Mesenchymal stem cell (in vitro differentiated cells and primary cell): ENCODE results near the gene CARNS1.
"Not testable (repeated sequence)": the region's sequence is repeated elsewhere in the genome, so short reads cannot be mapped to it uniquely, and the experiment has no call there.

ENCODE experiments used
- DNase-seq: peaks from one replicate; pipeline ENCODE4 v3.0.0-alpha.2; 2013
- H2AFZ ChIP-seq: one replicate; pipeline ENCODE4 v1.6.1; 2013; ENCODE audit warnings: low read depth, mild to moderate bottlenecking, control low read depth, inconsistent platforms, low read length, moderate library complexity
- H2AK5ac ChIP-seq: 2 replicates; pipeline ENCODE4 v1.6.1; 2013; ENCODE audit warnings: low read length, moderate library complexity, mild to moderate bottlenecking, inconsistent platforms; ENCODE audit not compliant: severe bottlenecking
- H2BK120ac ChIP-seq: one replicate; pipeline ENCODE4 v1.6.1; 2013; ENCODE audit warnings: low read depth, mild to moderate bottlenecking, inconsistent platforms, low read length, moderate library complexity
- H2BK12ac ChIP-seq, 2 experiments: one replicate each; pipeline ENCODE4 v1.6.1; 2013; ENCODE audit warnings: inconsistent platforms in 2 of 2, low read length in 2 of 2, mild to moderate bottlenecking in 2 of 2, moderate library complexity in 2 of 2, control low read depth in 1 of 2
- H2BK15ac ChIP-seq: one replicate; pipeline ENCODE4 v1.6.1; 2013; ENCODE audit warnings: mild to moderate bottlenecking, low read depth, inconsistent platforms; ENCODE audit not compliant: poor library complexity, severe bottlenecking
- H2BK5ac ChIP-seq: 2 replicates; pipeline ENCODE4 v1.6.1; 2013; ENCODE audit warnings: low read depth, mild to moderate bottlenecking, low read length, control low read depth, inconsistent platforms; ENCODE audit not compliant: poor library complexity, severe bottlenecking
- H3K14ac ChIP-seq, 2 experiments: one replicate each; pipeline ENCODE4 v1.6.1; 2013; ENCODE audit warnings: inconsistent platforms in 2 of 2, low read length in 2 of 2, control low read depth in 1 of 2, mild to moderate bottlenecking in 1 of 2, moderate library complexity in 1 of 2
- H3K18ac ChIP-seq, 2 experiments: one replicate each; pipeline ENCODE4 v1.6.1; 2013; ENCODE audit warnings: inconsistent platforms in 2 of 2, low read length in 2 of 2, control low read depth in 1 of 2, low read depth in 1 of 2, mild to moderate bottlenecking in 1 of 2
- H3K23ac ChIP-seq, 2 experiments: one replicate each; pipeline ENCODE4 v1.6.1; 2013; ENCODE audit warnings: inconsistent platforms in 2 of 2, low read length in 2 of 2, mild to moderate bottlenecking in 2 of 2, moderate library complexity in 2 of 2, control low read depth in 1 of 2
- H3K27ac ChIP-seq: 2 replicates; pipeline ENCODE4 v1.5.1; 2013; ENCODE audit warnings: mild to moderate bottlenecking, moderate library complexity, low read length, control low read depth, inconsistent platforms; ENCODE audit not compliant: poor library complexity, severe bottlenecking
- H3K27me3 ChIP-seq, 2 experiments: 2 replicates each; pipeline versions ENCODE4 v1.6.1 to v1.7.0; 2013; ENCODE audit warnings: low read length in 2 of 2, mild to moderate bottlenecking in 2 of 2, moderate library complexity in 2 of 2, control low read depth in 1 of 2, inconsistent platforms in 1 of 2; ENCODE audit not compliant: control insufficient read depth in 1 of 2, insufficient read depth in 1 of 2
- H3K36me3 ChIP-seq, 2 experiments: 2 replicates each; pipeline versions ENCODE4 v1.6.1 to v1.7.0; 2013; ENCODE audit warnings: low read length in 2 of 2, control low read depth in 1 of 2, inconsistent platforms in 1 of 2, low read depth in 1 of 2, mild to moderate bottlenecking in 1 of 2; ENCODE audit not compliant: insufficient read depth in 2 of 2, control insufficient read depth in 1 of 2
- H3K4ac ChIP-seq, 2 experiments: one replicate each; pipeline ENCODE4 v1.6.1; 2013; ENCODE audit warnings: inconsistent platforms in 2 of 2, low read length in 2 of 2, mild to moderate bottlenecking in 2 of 2, moderate library complexity in 2 of 2, control low read depth in 1 of 2, low read depth in 1 of 2
- H3K4me1 ChIP-seq: 2 replicates; pipeline ENCODE4 v1.6.1; 2013; ENCODE audit warnings: low read depth, low read length, control low read depth; ENCODE audit not compliant: control insufficient read depth, insufficient read depth
- H3K4me2 ChIP-seq: 2 replicates; pipeline ENCODE4 v1.6.1; 2013; ENCODE audit warnings: low read length, mild to moderate bottlenecking, inconsistent platforms; ENCODE audit not compliant: poor library complexity, severe bottlenecking
- H3K4me3 ChIP-seq, 2 experiments: 2 replicates each; pipeline versions ENCODE4 v1.5.1 to v1.7.0; 2013; ENCODE audit warnings: low read length in 2 of 2, mild to moderate bottlenecking in 2 of 2, control low read depth in 1 of 2, low read depth in 1 of 2; ENCODE audit not compliant: insufficient read depth in 1 of 2
- H3K79me1 ChIP-seq: replicated peaks from 2 replicates; pipeline ENCODE4 v1.6.1; 2013; ENCODE audit warnings: mild to moderate bottlenecking, control low read depth, low read length, inconsistent platforms; ENCODE audit not compliant: poor library complexity, severe bottlenecking
- H3K9ac ChIP-seq: 2 replicates; pipeline ENCODE4 v1.7.0; 2013; ENCODE audit warnings: mild to moderate bottlenecking, low read length, moderate library complexity
- H3K9me3 ChIP-seq: 2 replicates; pipeline ENCODE4 v1.7.0; 2013; ENCODE audit warnings: mild to moderate bottlenecking, low read length; ENCODE audit not compliant: control insufficient read depth
- H4K8ac ChIP-seq: one replicate; pipeline ENCODE4 v1.6.1; 2013; ENCODE audit warnings: inconsistent platforms, mild to moderate bottlenecking, low read length, moderate library complexity
- H4K91ac ChIP-seq: one replicate; pipeline ENCODE4 v1.6.1; 2013; ENCODE audit warnings: mild to moderate bottlenecking, low read length, inconsistent platforms
- WGBS: methylation state at CpG from one replicate; pipeline ENCODE4 v1.1.7; 2013; ENCODE audit warnings: mixed read lengths; 5-methylcytosine and 5-hydroxymethylcytosine counted together

The CARNS1 gene

DNA sequence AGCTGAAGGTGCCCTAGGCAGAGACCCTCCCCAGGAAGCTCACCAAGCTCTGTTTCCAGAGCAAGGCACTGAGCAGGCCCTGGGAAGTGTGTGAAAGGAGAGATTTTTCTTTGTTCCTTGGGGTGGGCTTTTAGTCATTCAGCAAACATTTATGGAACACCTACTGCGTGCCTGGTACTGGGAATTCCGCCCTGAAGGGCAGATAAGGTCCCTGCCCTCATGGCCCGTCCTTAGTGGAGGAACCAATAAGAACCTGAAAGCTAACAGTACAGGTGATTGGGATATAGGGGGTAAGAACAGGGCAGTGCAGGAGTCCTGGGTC lies 49.7 kb downstream of the CARNS1 start:
- Histone ChIP-seq H3K23ac (no peak overlapping the region), H3K4me2 (peak overlapping the region; percentile 64), H4K91ac (peak overlapping the region; percentile 9), H2BK15ac (no peak overlapping the region), H2BK120ac (no peak overlapping the region), H2AK5ac (peak overlapping the region; percentile 87), H3K4me3 (peak overlapping the region; percentile 65), H2AFZ (peak overlapping the region; percentile 36), H3K27ac (peak overlapping the region; percentile 24), H3K36me3 (peaks cover 13 to 17% of the 10 kb centered on the region in 2 experiments), H3K4ac (peak overlapping the region in 1 of 2 experiments; percentile 77), H4K8ac (no peak overlapping the region), H3K14ac (no peak overlapping the region), H3K18ac (peak overlapping the region in 1 of 2 experiments; percentile 94), H2BK12ac (peak overlapping the region in 1 of 2 experiments; percentile 80), H2BK5ac (no peak overlapping the region), H3K27me3 (no peaks in the 10 kb centered on the region), H3K9ac (no peak overlapping the region), H3K4me1 (peaks cover 32% of the 10 kb centered on the region), H3K79me1 (peaks cover 17% of the 10 kb centered on the region), H3K9me3 (no peaks in the 10 kb centered on the region)
- 79% methylated on average over 3 of the region's 3 CpGs for WGBS
- DNase-seq, result peak; percentile 4

DNA sequence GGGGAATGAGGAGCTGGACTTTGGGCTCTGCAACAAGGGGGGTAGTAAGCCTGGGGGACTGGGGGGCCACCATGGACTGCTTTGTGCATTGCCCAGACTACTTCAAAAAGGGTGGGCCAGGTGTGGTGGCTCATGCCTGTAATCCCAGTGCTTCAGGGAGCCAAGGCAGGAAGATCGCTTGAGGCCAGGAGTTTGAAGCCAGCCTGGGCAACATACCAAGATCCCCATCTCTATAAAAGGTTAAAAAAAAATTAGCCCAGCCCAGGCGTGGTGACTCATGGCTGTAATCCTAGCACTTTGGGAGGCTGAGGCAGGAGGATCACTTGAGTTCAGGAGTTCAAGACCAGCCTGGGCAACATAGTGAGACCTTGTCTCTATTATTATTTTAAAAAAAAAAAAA lies 50.1 kb downstream of the CARNS1 start:
- peak overlapping the region; percentile 64 for H3K4me2 ChIP-seq
- H3K36me3 ChIP-seq, result peaks cover 13 to 17% of the 10 kb centered on the region in 2 experiments
- H3K27ac ChIP-seq, result peak overlapping the region; percentile 24
- H2BK12ac ChIP-seq, H2BK120ac ChIP-seq, H2AFZ ChIP-seq, H4K91ac ChIP-seq, H2BK15ac ChIP-seq, H3K9ac ChIP-seq, H3K14ac ChIP-seq, H3K9me3 ChIP-seq, H3K18ac ChIP-seq, DNase-seq, H3K4me3 ChIP-seq, H3K4ac ChIP-seq, H3K27me3 ChIP-seq, H2BK5ac ChIP-seq, H3K23ac ChIP-seq, H4K8ac ChIP-seq: not testable (repeated sequence)
- H2AK5ac ChIP-seq, result peak overlapping the region; percentile 87
- WGBS, result 100% methylated on average over 1 of the region's 2 CpGs
- H3K79me1 ChIP-seq, result peaks cover 17% of the 10 kb centered on the region
- peaks cover 32% of the 10 kb centered on the region for H3K4me1 ChIP-seq

DNA sequence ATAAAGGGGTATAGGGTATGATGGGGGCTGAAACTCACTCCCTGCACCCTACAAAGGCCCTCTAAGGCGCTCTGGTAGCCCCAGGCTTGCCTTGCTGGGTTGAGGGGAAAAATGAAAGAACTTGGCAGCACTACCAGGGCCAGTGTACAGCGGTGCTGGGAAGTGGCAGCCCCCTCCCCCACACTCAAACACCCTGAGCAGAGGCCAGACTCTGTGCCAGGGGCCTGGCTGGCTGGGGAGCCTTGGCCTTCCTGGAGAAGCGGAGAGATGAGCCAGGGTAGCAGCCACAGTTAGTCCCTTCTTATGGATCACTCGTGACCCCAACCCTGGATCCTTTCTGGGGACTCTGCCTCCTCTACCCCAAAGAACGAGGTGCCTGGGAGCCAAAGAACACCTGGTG lies 50.9 kb downstream of the CARNS1 start:
- H3K23ac ChIP-seq, result no peak overlapping the region
- H3K27ac ChIP-seq, result no peak overlapping the region
- no peak for DNase-seq
- H2BK5ac ChIP-seq, result no peak overlapping the region
- no peak overlapping the region for H3K4me2 ChIP-seq
- H2AFZ ChIP-seq, result no peak overlapping the region
- WGBS, result 94% methylated on average over 3 of the region's 5 CpGs
- no peak overlapping the region for H4K91ac ChIP-seq
- no peak overlapping the region for H2BK120ac ChIP-seq
- H3K14ac ChIP-seq, result no peak overlapping the region
- H2BK12ac ChIP-seq, result peak overlapping the region in 1 of 2 experiments; percentile 25
- peaks cover 17% of the 10 kb centered on the region for H3K79me1 ChIP-seq
- H3K18ac ChIP-seq, result no peak overlapping the region
- no peak overlapping the region for H3K9ac ChIP-seq
- H3K9me3 ChIP-seq, result no peaks in the 10 kb centered on the region
- no peak overlapping the region for H3K4me3 ChIP-seq
- no peak overlapping the region for H2BK15ac ChIP-seq
- H3K27me3 ChIP-seq, result no peaks in the 10 kb centered on the region
- no peak overlapping the region for H3K4ac ChIP-seq
- H2AK5ac ChIP-seq, result no peak overlapping the region
- H3K4me1 ChIP-seq, result peaks cover 32% of the 10 kb centered on the region
- H4K8ac ChIP-seq, result no peak overlapping the region
- H3K36me3 ChIP-seq, result peaks cover 13 to 17% of the 10 kb centered on the region in 2 experiments

DNA sequence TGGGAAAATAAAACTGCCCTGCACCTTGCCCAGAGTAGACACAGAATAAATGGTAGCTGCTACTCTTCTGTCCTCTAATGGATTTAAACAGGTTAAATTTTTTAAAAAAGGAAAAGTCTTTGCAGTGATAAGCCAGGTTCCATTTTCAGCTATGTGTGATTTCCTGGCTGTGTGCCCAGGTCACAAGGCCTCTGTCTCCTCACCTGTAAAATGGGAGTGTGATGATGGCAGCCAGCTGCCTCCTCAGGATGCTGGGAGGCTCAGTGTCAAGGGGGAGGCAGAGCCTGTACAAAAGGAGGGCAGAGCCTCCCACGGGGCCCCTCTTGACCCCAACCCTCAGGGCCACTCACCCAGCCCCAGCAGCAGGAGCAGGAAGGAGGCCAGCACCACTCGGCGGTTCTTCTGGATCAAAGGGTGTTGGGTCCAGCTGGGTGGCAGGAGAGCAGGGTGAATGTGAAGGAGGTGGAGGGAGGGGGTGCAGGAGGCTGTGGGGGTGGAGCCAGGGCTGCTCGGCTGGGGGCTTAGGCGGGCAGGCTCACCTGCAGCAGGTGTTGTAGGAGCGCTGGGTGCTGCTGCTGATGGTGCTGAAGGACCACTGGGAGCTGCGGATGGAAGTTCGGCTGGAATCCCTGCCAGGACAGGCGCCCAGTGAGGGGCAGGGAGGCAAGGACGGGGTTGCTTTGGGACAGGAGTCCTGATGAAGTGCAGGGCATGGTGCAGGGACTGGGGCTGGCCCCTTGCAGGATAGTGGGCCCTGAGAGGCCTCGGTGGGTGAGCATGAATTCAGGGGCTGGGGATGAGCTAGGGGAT lies 51.7 kb downstream of the CARNS1 start:
- whole genome bisulfite sequencing, result 86% methylated on average over 11 of the region's 11 CpGs
- no peak overlapping the region for H3K4me2 ChIP-seq
- H3K4me3 ChIP-seq, result peak overlapping the region in 1 of 2 experiments; percentile 84
- H3K18ac ChIP-seq, result no peak overlapping the region
- H2BK12ac ChIP-seq, result no peak overlapping the region
- H2AK5ac ChIP-seq, result no peak overlapping the region
- peaks cover 32% of the 10 kb centered on the region for H3K4me1 ChIP-seq
- H3K14ac ChIP-seq, result no peak overlapping the region
- no peak overlapping the region for H2BK5ac ChIP-seq
- H3K4ac ChIP-seq, result no peak overlapping the region
- H4K8ac ChIP-seq, result no peak overlapping the region
- no peak overlapping the region for H3K27ac ChIP-seq
- H4K91ac ChIP-seq, result no peak overlapping the region
- peak overlapping the region; percentile 87 for H3K9ac ChIP-seq
- H2BK15ac ChIP-seq, result no peak overlapping the region
- H2AFZ ChIP-seq, result no peak overlapping the region
- H3K9me3 ChIP-seq, result no peaks in the 10 kb centered on the region
- H3K27me3 ChIP-seq, result no peaks in the 10 kb centered on the region
- no peak overlapping the region for H2BK120ac ChIP-seq
- H3K79me1 ChIP-seq, result peaks cover 17% of the 10 kb centered on the region
- no peak for DNase-seq
- H3K23ac ChIP-seq, result no peak overlapping the region
- peaks cover 13 to 17% of the 10 kb centered on the region in 2 experiments for H3K36me3 ChIP-seq
